ENCODE measurements around the gene PALLD.
"Not testable (repeated sequence)": the region's sequence is repeated elsewhere in the genome, so short reads cannot be mapped to it uniquely, and the experiment has no call there.

Gene PALLD

GRCh38 chr4:168931215-168931650, 434.4 kb downstream of the PALLD start:
- TF ChIP-seq, protein P1, sequence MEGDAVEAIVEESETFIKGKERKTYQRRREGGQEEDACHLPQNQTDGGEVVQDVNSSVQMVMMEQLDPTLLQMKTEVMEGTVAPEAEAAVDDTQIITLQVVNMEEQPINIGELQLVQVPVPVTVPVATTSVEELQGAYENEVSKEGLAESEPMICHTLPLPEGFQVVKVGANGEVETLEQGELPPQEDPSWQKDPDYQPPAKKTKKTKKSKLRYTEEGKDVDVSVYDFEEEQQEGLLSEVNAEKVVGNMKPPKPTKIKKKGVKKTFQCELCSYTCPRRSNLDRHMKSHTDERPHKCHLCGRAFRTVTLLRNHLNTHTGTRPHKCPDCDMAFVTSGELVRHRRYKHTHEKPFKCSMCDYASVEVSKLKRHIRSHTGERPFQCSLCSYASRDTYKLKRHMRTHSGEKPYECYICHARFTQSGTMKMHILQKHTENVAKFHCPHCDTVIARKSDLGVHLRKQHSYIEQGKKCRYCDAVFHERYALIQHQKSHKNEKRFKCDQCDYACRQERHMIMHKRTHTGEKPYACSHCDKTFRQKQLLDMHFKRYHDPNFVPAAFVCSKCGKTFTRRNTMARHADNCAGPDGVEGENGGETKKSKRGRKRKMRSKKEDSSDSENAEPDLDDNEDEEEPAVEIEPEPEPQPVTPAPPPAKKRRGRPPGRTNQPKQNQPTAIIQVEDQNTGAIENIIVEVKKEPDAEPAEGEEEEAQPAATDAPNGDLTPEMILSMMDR (IDR thresholded peaks at IDR 0.05; ENCODE audit: low read length) = no peak
- Histone ChIP-seq H3F3A (ENCODE audit: insufficient read depth, low read length) (no peaks in the 10 kb centered on the region), H3K27ac (ENCODE audit: low read depth, low read length, poor library complexity, severe bottlenecking) (no peak overlapping the region), H3K9me3 (ENCODE audit: low read length) (peaks cover 2% of the 10 kb centered on the region; the same call in 1 of the 2 replicates), H3K4me3 (ENCODE audit: low read depth, low read length, poor library complexity, severe bottlenecking) (no peak overlapping the region), H3K9ac (ENCODE audit: low read length) (no peak overlapping the region), H2AFZ (ENCODE audit: low read length) (no peak overlapping the region), H3K27me3 (ENCODE audit: insufficient read depth, low read length) (no peaks in the 10 kb centered on the region), H4K20me1 (ENCODE audit: insufficient read depth, low read length) (no peaks in the 10 kb centered on the region), H3K4me2 (ENCODE audit: low read length) (no peak overlapping the region), H3K4me1 (ENCODE audit: insufficient read depth, low read length, severe bottlenecking) (no peaks in the 10 kb centered on the region), H3K9me2 (ENCODE audit: low read depth, low read length) (no peaks in the 10 kb centered on the region), H3K79me2 (ENCODE audit: insufficient read depth, low read length) (no peaks in the 10 kb centered on the region), H3K36me3 (ENCODE audit: insufficient read depth, low read length) (no peaks in the 10 kb centered on the region)

DNA sequence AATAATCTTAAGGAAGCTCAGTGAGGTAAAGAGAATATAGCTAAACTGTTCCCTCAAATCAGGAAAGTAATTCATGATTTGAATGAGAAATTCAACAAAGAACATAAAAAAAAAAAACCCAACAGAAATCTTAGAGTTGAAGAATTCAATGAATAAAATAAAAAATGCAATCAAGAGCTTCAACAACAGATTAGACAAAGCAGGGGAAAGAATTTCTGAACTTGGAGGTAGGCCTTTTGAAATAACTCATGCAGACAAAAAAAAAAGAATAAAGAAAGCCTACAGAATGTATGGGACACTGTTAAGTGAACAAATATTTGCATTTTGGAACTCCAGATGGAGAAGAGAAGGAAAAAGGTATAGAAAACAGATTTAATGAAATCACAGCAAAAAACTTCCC, 435.3 kb downstream of the PALLD start:
- peaks cover 2% of the 10 kb centered on the region; the same call in 1 of the 2 replicates for H3K9me3 ChIP-seq (ENCODE audit: low read length)
- no peaks in the 10 kb centered on the region for H3K36me3 ChIP-seq (ENCODE audit: insufficient read depth, low read length)
- no peaks in the 10 kb centered on the region for H3K4me1 ChIP-seq (ENCODE audit: insufficient read depth, low read length, severe bottlenecking)
- TF ChIP-seq EZH2 (IDR thresholded peaks at IDR 0.05; ENCODE audit: borderline replicate concordance, low read length) = no peak
- TF ChIP-seq, protein P1 (IDR thresholded peaks at IDR 0.05; ENCODE audit: low read length) = no peak
- no peaks in the 10 kb centered on the region for H3K9me2 ChIP-seq (ENCODE audit: low read depth, low read length)
- no peaks in the 10 kb centered on the region for H3K79me2 ChIP-seq (ENCODE audit: insufficient read depth, low read length)
- H3K27ac ChIP-seq (ENCODE audit: low read depth, low read length, poor library complexity, severe bottlenecking) = no peak overlapping the region
- H3K4me2 ChIP-seq (ENCODE audit: low read length) = no peak overlapping the region
- no peak overlapping the region for H3K4me3 ChIP-seq (ENCODE audit: low read depth, low read length, poor library complexity, severe bottlenecking)
- H3F3A ChIP-seq (ENCODE audit: insufficient read depth, low read length) = no peaks in the 10 kb centered on the region
- H4K20me1 ChIP-seq (ENCODE audit: insufficient read depth, low read length) = no peaks in the 10 kb centered on the region
- no peaks in the 10 kb centered on the region for H3K27me3 ChIP-seq (ENCODE audit: insufficient read depth, low read length)
- H3K9ac ChIP-seq (ENCODE audit: low read length) = no peak overlapping the region
- no peak overlapping the region for H2AFZ ChIP-seq (ENCODE audit: low read length)

- Histone ChIP-seq H3K9ac (ENCODE audit: low read length) (no peak overlapping the region), H3K9me3 (ENCODE audit: low read length) (peaks cover 2% of the 10 kb centered on the region; the same call in 1 of the 2 replicates), H3K4me2 (ENCODE audit: low read length) (no peak overlapping the region), H3K27ac (ENCODE audit: low read depth, low read length, poor library complexity, severe bottlenecking) (no peak overlapping the region), H3K27me3 (ENCODE audit: insufficient read depth, low read length) (no peaks in the 10 kb centered on the region), H3K9me2 (ENCODE audit: low read depth, low read length) (no peaks in the 10 kb centered on the region), H2AFZ (ENCODE audit: low read length) (no peak overlapping the region), H3K4me3 (ENCODE audit: low read depth, low read length, poor library complexity, severe bottlenecking) (no peak overlapping the region), H3K79me2 (ENCODE audit: insufficient read depth, low read length) (no peaks in the 10 kb centered on the region), H3K4me1 (ENCODE audit: insufficient read depth, low read length, severe bottlenecking) (no peaks in the 10 kb centered on the region), H3K36me3 (ENCODE audit: insufficient read depth, low read length) (no peaks in the 10 kb centered on the region), H4K20me1 (ENCODE audit: insufficient read depth, low read length) (no peaks in the 10 kb centered on the region), H3F3A (ENCODE audit: insufficient read depth, low read length) (no peaks in the 10 kb centered on the region)
- TF ChIP-seq, protein P1 (IDR thresholded peaks at IDR 0.05; ENCODE audit: low read length) = no peak
- TF ChIP-seq EZH2 (IDR thresholded peaks at IDR 0.05; ENCODE audit: borderline replicate concordance, low read length) = no peak
These were observed 436.6 kb downstream of the PALLD start for GRCh38 chr4:168933423-168933822.

DNA sequence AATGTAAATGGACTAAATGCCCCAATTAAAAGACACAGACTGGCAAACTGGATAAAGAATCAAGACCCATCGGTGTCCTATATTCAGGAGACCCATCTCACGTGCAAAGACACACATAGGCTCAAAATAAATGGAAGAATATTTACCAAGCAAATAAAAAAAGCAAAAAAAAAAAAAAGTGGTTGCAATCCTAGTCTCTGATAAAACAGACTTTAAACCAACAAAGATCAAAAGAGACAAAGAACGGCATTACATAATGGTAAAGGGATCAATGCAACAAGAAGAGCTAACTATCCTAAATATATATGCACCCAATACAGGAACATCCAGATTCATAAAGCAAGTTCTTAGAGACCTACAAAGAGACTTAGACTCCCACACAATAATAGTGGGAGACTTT, 440.6 kb downstream of the PALLD start:
- not testable (repeated sequence) for H3K27ac ChIP-seq (ENCODE audit: low read depth, low read length, poor library complexity, severe bottlenecking); H3K9me3 ChIP-seq (ENCODE audit: low read length); H3K9me2 ChIP-seq (ENCODE audit: low read depth, low read length); H3K79me2 ChIP-seq (ENCODE audit: insufficient read depth, low read length); H3K27me3 ChIP-seq (ENCODE audit: insufficient read depth, low read length); H4K20me1 ChIP-seq (ENCODE audit: insufficient read depth, low read length); H3F3A ChIP-seq (ENCODE audit: insufficient read depth, low read length); H3K9ac ChIP-seq (ENCODE audit: low read length); H3K4me2 ChIP-seq (ENCODE audit: low read length); H3K36me3 ChIP-seq (ENCODE audit: insufficient read depth, low read length); H2AFZ ChIP-seq (ENCODE audit: low read length); H3K4me1 ChIP-seq (ENCODE audit: insufficient read depth, low read length, severe bottlenecking); H3K4me3 ChIP-seq (ENCODE audit: low read depth, low read length, poor library complexity, severe bottlenecking)
